Cardiac septum (tissue), 1 donor: ENCODE measurements around the gene CDH13. TPM values are rescaled to one million over a fixed set of nuclear protein-coding genes. Genes with fewer than 3 reads are reported as not detected.

ENCODE experiments used
- DNase-seq: peaks from one replicate; pipeline ENCODE4 v3.0.0-alpha.2; 2020; ENCODE audit warnings: low spot score
- intact Hi-C: fragments of 100-400 bp; cut with DNase I; formaldehyde crosslinking; loops from one replicate; pipeline ENCODE4 v1.14.0; 2022
- microRNA-seq: library from miRNA; unstranded; fragments of <30 nt; microRNA quantifications from one replicate; pipeline ENCODE4 v1.2.0, GENCODE V29; 2020
- total RNA-seq: library from RNA; stranded (reverse); fragmentation: NEBNext Ultra II Directional; extraction: Animal tissue kit (Norgen Biotek cat#: 25700); gene quantifications from one replicate; pipeline ENCODE4 v1.2.1, GENCODE V29; 2021
- donor health status: DM: no; HTN: no; CAD: no.

Gene CDH13
- total RNA-seq, 1 donor from 2014 or later: 108 TPM

- DNase-seq: no peak
- intact Hi-C loops: no loop called here
These were observed 1220.8 kb downstream of the CDH13 start for GRCh38 chr16:83847371-83848225.

- intact Hi-C loops: no loop called here
- no peak for DNase-seq
These were observed 1222.7 kb downstream of the CDH13 start for GRCh38 chr16:83849421-83849820.

Small RNAs within 50 kb of the gene (microRNA-seq; reads per million reads assigned to microRNA genes)
- not detected for gene MIR3182
- gene MIR8058: not detected
